Measurements from ENCODE around the gene DPH1. TPM values are rescaled to one million over a fixed set of nuclear protein-coding genes. Genes with fewer than 3 reads are reported as not detected.

DPH1 gene
- total and polyA plus RNA-seq, 2 of the 4 experiments (the other 2 are of a cell fraction) = 24.4 to 49.9 TPM

- Histone ChIP-seq H3K4me2 (ENCODE audit: low read depth, low read length) (no peak overlapping the region), H3K14ac (replicated peaks; ENCODE audit: low read depth, low read length) (no peak overlapping the region), H2BK20ac (ENCODE audit: low read depth, low read length) (no peak overlapping the region), H3K56ac (ENCODE audit: extremely low read depth, insufficient read depth, low read length) (no peak overlapping the region), H4K8ac (ENCODE audit: low read depth in 2 of 2, low read length in 2 of 2) (no peak overlapping the region), H2AK5ac (ENCODE audit: low read depth, low read length) (no peak overlapping the region), H3K4ac (ENCODE audit: low read depth, low read length) (no peak overlapping the region), H2BK5ac (ENCODE audit: low read depth, low read length, poor library complexity, severe bottlenecking) (no peak overlapping the region), H3K9ac (ENCODE audit: low read depth, low read length) (no peak overlapping the region), H4K20me1 (ENCODE audit: insufficient read depth, low read length) (peaks cover 3% of the 10 kb centered on the region; the same call in 1 of the 2 replicates), H4K5ac (ENCODE audit: low read depth, low read length) (no peak overlapping the region), H4K91ac (ENCODE audit: insufficient read depth, low read depth, low read length) (no peak overlapping the region), H3K4me3 (ENCODE audit: insufficient read depth, low read depth, low read length) (no peak overlapping the region), H3K18ac (ENCODE audit: low read depth, low read length) (no peak overlapping the region), H3K23ac (ENCODE audit: low read depth, low read length) (no peak overlapping the region), H3K79me1 (ENCODE audit: low read depth in 1 of 2, low read length in 2 of 2) (peaks cover 12 to 25% of the 10 kb centered on the region in 2 experiments), H3K9me1 (ENCODE audit: insufficient read depth, low read length) (peaks cover 10% of the 10 kb centered on the region; the same call in 1 of the 2 replicates), H3K9me3 (ENCODE audit: control insufficient read depth, insufficient read depth, low read length) (no peaks in the 10 kb centered on the region), H3K4me1 (ENCODE audit: control insufficient read depth, insufficient read depth, low read length) (peaks cover 5% of the 10 kb centered on the region), H3K27me3 (ENCODE audit: control insufficient read depth, insufficient read depth, low read length) (peaks cover 39% of the 10 kb centered on the region), H2AK9ac (replicated peaks; ENCODE audit: low read depth, low read length, poor library complexity) (peak overlapping the region; percentile 65), H2BK15ac (ENCODE audit: low read depth, low read length) (no peak overlapping the region), H2AFZ (replicated peaks; ENCODE audit: low read length, poor library complexity) (peak overlapping the region; percentile 48), H3K36me3 (ENCODE audit: control insufficient read depth, insufficient read depth, low read length) (no peaks in the 10 kb centered on the region), H3K27ac (ENCODE audit: insufficient read depth, low read length) (no peak overlapping the region), H2BK120ac (ENCODE audit: low read depth, low read length) (no peak overlapping the region)
- no peak for ATAC-seq (ENCODE audit: low read depth)
- no TSS peak for BruUV-seq (replicated peaks)
- WGBS, 2 experiments (ENCODE audit: extremely low coverage in 2 of 2, insufficient read length in 1 of 2) = 0% methylated on average over 1 of the region's 11 CpGs; no CpG with 5 or more reads in 1 of the 2 experiments
- ChIA-PET POLR2A (ENCODE audit: unreplicated experiment) (no interaction called here), CTCF (interaction anchor here (1.3 kb wide), 1 partner anchor 119 kb away, joined by 5 read pairs; no protein-coding TSS in a partner anchor)
- intact Hi-C loops (cut with micrococcal nuclease) (no loop called here), dilution Hi-C loops (cut with HindIII; ENCODE audit: low sequenced_read_pairs, unreplicated experiment) (no loop called here), in situ Hi-C loops (cut with MboI; ENCODE audit: low sequenced_read_pairs) (loop anchor here (5.0 to 25.0 kb wide), 2 partner anchors 115 to 315 kb away; partner anchors contain the start of genes TLCD2 and WDR81)
- no peak for DNase-seq
- TF ChIP-seq SMC3 (IDR thresholded peaks at IDR 0.05; ENCODE audit: low read depth, low read length) (no peak), FOS (IDR thresholded peaks at IDR 0.05; ENCODE audit: low read depth, low read length) (no peak), USF2 (IDR thresholded peaks at IDR 0.05; ENCODE audit: low read depth, low read length) (no peak), RCOR1 (IDR thresholded peaks at IDR 0.05; ENCODE audit: insufficient replicate concordance, low read length) (no peak), POLR2A (IDR thresholded peaks at IDR 0.05; ENCODE audit: low read depth, low read length) (no peak), CHD1 (IDR thresholded peaks at IDR 0.05; ENCODE audit: low read depth, low read length) (no peak), RAD21 (IDR thresholded peaks at IDR 0.05; ENCODE audit: low read length) (no peak), MAZ (IDR thresholded peaks at IDR 0.05; ENCODE audit: borderline replicate concordance, low read depth, low read length) (no peak), RFX5 (IDR thresholded peaks at IDR 0.05; ENCODE audit: low read depth, low read length) (no peak), BHLHE40 (IDR thresholded peaks at IDR 0.05; ENCODE audit: low read depth, low read length) (no peak), NFE2L2 (IDR thresholded peaks at IDR 0.05; ENCODE audit: low read depth, low read length) (no peak), CEBPB (IDR thresholded peaks at IDR 0.05; ENCODE audit: low read depth, low read length) (no peak), MXI1 (IDR thresholded peaks at IDR 0.05; ENCODE audit: borderline replicate concordance, low read depth, low read length) (no peak), ELK1 (IDR thresholded peaks at IDR 0.05; ENCODE audit: borderline replicate concordance, low read depth, low read length) (no peak)
- TF ChIP-seq, protein P1, sequence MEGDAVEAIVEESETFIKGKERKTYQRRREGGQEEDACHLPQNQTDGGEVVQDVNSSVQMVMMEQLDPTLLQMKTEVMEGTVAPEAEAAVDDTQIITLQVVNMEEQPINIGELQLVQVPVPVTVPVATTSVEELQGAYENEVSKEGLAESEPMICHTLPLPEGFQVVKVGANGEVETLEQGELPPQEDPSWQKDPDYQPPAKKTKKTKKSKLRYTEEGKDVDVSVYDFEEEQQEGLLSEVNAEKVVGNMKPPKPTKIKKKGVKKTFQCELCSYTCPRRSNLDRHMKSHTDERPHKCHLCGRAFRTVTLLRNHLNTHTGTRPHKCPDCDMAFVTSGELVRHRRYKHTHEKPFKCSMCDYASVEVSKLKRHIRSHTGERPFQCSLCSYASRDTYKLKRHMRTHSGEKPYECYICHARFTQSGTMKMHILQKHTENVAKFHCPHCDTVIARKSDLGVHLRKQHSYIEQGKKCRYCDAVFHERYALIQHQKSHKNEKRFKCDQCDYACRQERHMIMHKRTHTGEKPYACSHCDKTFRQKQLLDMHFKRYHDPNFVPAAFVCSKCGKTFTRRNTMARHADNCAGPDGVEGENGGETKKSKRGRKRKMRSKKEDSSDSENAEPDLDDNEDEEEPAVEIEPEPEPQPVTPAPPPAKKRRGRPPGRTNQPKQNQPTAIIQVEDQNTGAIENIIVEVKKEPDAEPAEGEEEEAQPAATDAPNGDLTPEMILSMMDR (conservative IDR thresholded peaks at IDR 0.05; ENCODE audit: low read depth, low read length) = no peak
These were observed 2.3 kb upstream of the DPH1 start for GRCh38 chr17:2027528-2028233.
